HG03139 (cell line): ENCODE results near the gene DNTT.

Experiments used
- ATAC-seq: cut with Tn5 transposase; IDR thresholded peaks from one replicate; pipeline ENCODE4 v1.9.1; 2021; ENCODE audit not compliant: unreplicated experiment

Gene DNTT

GRCh38 chr10:96374985-96375830, 71.0 kb downstream of the DNTT start:
- peak; percentile 88 for ATAC-seq

DNA sequence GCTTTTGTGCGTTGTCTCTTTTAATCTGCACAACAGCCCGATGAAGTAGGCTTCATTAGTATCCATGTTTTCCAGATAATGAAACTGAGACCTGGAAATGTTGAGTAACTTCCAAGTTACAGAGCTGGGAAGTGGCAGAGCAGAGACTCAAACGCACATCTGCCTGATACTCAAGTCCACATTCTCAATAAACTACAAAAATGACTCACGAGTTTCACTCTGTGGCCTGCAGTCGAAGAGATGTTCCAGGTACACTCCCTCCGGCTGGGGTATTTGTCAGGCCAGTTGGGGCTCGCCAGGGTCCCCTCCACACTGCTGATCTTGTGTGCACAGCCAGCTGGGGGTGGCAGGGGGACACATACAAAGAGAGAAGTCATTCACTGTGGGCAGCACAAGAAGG, 72.2 kb downstream of the DNTT start:
- no peak for ATAC-seq

DNA sequence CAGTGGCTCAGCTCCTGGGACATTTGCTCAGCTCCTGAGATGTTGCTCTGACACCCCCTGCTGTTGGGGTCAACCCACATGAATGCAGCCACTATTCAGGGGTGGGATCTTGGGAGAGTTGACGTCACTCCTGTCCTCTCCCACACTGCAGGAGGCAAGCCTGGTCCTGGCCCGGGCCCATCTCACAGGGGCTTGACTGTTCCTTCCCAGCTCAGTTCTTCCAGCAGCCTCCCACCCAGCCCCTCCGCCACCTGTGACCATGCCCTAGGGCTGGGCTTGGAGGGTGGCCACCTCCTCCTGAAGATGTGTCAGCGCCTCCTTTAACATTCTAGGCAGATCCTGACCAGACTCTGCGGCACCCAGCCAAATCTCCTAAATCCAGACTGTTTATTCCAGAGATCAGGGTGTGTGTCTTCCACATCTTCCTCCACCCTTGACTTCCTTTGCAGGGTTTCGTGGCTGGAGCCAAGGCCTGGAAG, 73.6 kb downstream of the DNTT start:
- ATAC-seq = no peak

DNA sequence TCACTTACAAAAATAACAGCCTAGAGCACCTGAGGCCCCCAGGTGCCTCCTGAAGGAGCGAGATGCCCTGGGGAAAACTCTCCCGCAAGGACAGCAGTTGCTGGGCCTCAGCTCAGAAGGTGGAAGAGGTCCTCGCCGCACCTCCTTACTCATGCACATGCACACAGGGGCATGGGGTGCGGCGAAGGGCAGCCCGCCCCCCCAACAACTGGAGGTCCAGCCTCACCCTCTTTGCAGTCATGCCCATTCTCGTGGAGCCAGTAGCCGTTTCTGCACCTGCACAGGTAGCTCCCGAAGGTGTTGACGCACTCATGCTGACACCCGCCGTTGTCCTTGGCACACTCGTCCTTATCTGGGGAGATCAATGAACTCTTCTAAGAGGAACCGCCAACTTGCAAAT, 74.5 kb downstream of the DNTT start:
- no peak for ATAC-seq

DNA sequence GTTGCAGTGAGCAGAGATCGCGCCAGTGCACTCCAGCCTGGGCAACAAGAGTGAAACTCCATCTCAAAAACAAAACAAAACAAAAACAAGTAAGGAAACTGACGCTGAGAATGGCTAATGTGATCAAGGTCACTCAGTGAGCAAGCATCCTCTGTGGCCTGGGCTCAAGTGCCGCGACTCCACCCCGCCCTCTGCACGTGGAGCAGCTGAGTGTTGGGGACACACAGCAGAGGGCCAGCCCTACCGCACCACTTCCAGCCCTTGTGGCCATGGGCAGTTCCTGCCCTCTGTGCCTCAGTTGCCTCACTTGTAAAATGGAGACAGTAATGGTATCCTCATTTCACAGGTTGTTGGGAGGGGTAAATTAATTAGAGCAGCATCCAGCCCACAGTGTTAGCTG, 75.5 kb downstream of the DNTT start:
- ATAC-seq = no peak

GRCh38 chr10:96380821-96381220, 76.6 kb downstream of the DNTT start:
- ATAC-seq = no peak

GRCh38 chr10:96384506-96384905, 80.3 kb downstream of the DNTT start:
- no peak for ATAC-seq

GRCh38 chr10:96387161-96387560, 82.9 kb downstream of the DNTT start:
- ATAC-seq = no peak

DNA sequence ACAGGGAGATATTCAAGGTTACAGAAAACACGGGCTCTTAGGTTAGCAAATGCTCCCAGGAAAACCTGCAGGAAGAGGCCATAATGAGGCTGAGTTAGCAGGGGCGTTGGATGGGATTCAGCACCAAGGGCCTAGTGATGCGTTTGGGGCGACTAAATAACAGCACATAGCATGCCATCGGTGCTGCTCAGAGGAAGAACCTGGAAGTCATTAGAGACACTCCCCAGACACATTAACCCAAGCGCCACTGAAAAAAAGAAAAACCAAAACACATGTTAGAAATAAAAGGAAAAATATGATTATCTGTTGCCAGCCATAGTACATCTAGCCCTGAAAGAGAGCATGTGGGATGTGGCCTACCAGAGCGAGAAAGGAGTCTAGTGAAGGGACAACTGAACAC, 83.4 kb downstream of the DNTT start:
- no peak for ATAC-seq
